Sciatic nerve (tissue), 2 donors: ENCODE results near the gene CBLN3. TPM values are rescaled to one million over a fixed set of nuclear protein-coding genes. Genes with fewer than 3 reads are reported as not detected.

Source experiments
- ATAC-seq: fragments of 200-7000 bp; cut with Tn5 transposase; one replicate; pipeline ENCODE4 v1.9.1; 2020; ENCODE audit warnings: mild to moderate bottlenecking, moderate library complexity
- DNase-seq: peaks from one replicate; pipeline ENCODE4 v3.0.0-alpha.2; 2020; ENCODE audit warnings: low spot score
- intact Hi-C: fragments of 100-400 bp; cut with DNase I; formaldehyde crosslinking; loops from one replicate; pipeline ENCODE4 v1.14.2; 2022
- total RNA-seq: library from RNA; stranded (reverse); fragmentation: NEBNext Ultra II Directional; extraction: Animal tissue kit (Norgen Biotek cat#: 25700); gene quantifications from one replicate; pipeline ENCODE4 v1.2.1, GENCODE V29; 2021
- donor health status: DM: no; HTN: no; CAD: no.
- donor health status: DM: no; HTN: no; CAD: no.

Gene CBLN3
- total RNA-seq, 1 donor from 2014 or later, result 7.0 TPM

DNA sequence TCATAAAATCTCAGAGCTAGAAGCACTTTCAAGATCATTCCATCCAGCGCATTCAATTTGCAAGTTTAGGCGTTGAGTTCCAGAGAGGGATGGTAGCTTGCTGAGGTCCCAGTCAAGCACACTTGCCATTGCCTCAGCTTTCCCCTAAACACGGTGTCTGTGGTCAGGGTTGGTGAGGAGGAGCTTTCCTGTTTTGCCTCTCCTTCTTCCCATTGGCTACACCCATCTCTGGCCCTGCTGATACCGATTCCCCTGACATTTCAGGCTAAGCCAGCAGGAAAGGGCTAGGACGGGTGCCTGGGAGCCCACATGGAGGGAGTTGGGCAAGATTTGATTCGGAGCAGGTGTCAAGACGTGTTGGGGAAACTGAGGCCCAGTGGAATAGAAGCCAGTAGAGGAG is 52.3 kb downstream of the CBLN3 start:
- ATAC-seq (no peak), DNase-seq (no peak)
- intact Hi-C loops, result no loop called here

Other genes starting within 250 kb of the CBLN3 start
- gene IPO4, start 240.9 kb downstream of the CBLN3 start, total RNA-seq, result 17.7 TPM
- gene TM9SF1, start 234.2 kb downstream of the CBLN3 start, total RNA-seq, result 40.8 TPM
- not detected for gene TSSK4, start 224.0 kb downstream of the CBLN3 start, total RNA-seq
- 56.4 TPM for gene CHMP4A, start 216.2 kb downstream of the CBLN3 start, total RNA-seq
- gene MDP1, start 213.6 kb downstream of the CBLN3 start, total RNA-seq, result 13.8 TPM
- 132 TPM for gene NEDD8, start 197.3 kb downstream of the CBLN3 start, total RNA-seq
- 52.0 TPM for gene GMPR2, start 196.7 kb downstream of the CBLN3 start, total RNA-seq
- gene TINF2, start 187.0 kb downstream of the CBLN3 start, total RNA-seq, result 81.1 TPM
- 13.2 TPM for gene TGM1, start 166.5 kb downstream of the CBLN3 start, total RNA-seq
- 31.9 TPM for gene RABGGTA, start 158.1 kb downstream of the CBLN3 start, total RNA-seq
- 27.7 TPM for gene DHRS1, start 129.9 kb downstream of the CBLN3 start, total RNA-seq
- 21.4 TPM for gene NOP9, start 129.8 kb downstream of the CBLN3 start, total RNA-seq
- 17.3 TPM for gene CIDEB, start 121.7 kb downstream of the CBLN3 start, total RNA-seq
- gene LTB4R2, start 119.5 kb downstream of the CBLN3 start, total RNA-seq, result 5.6 TPM
- 6.7 TPM for gene LTB4R, start 118.2 kb downstream of the CBLN3 start, total RNA-seq
- 68.1 TPM for gene ADCY4, start 94.6 kb downstream of the CBLN3 start, total RNA-seq
- 8.9 TPM for gene RIPK3, start 89.7 kb downstream of the CBLN3 start, total RNA-seq
- 78.9 TPM for gene NFATC4, start 61.5 kb downstream of the CBLN3 start, total RNA-seq
- 20.0 TPM for gene NYNRIN, start 30.7 kb downstream of the CBLN3 start, total RNA-seq
- 73.4 TPM for gene KHNYN, start 286 bp upstream of the CBLN3 start, total RNA-seq
- gene SDR39U1, start 13.1 kb upstream of the CBLN3 start, total RNA-seq, result 43.9 TPM
- gene CMA1, start 78.6 kb upstream of the CBLN3 start, total RNA-seq, result 2.3 TPM
- gene CTSG, start 146.6 kb upstream of the CBLN3 start, total RNA-seq, result 6.3 TPM
- 1.6 TPM for gene GZMH, start 180.0 kb upstream of the CBLN3 start, total RNA-seq
- gene GZMB, start 204.5 kb upstream of the CBLN3 start, total RNA-seq, result 3.1 TPM